Transverse colon (tissue), 4 donors: Measurements from ENCODE around the gene BHLHE23. TPM values are rescaled to one million over a fixed set of nuclear protein-coding genes. Genes with fewer than 3 reads are reported as not detected.

Source experiments
- DNase-seq: peaks from one replicate; pipeline ENCODE4 v3.0.0-alpha.2; 2019
- H3K27ac ChIP-seq, 4 donors: fragments of 200-600 bp; sonication (generic); 2 replicates each; pipeline ENCODE4 v1.5.1; 2016 to 2018; ENCODE audit warnings: inconsistent platforms in 4 of 4
- H3K27me3 ChIP-seq: fragments of 200-600 bp; sonication (generic); 2 replicates; pipeline ENCODE4 v1.5.1; 2017; ENCODE audit warnings: inconsistent platforms
- H3K36me3 ChIP-seq, 4 donors: fragments of 200-600 bp; sonication (generic); 2 replicates each; pipeline ENCODE4 v1.5.1; 2017 to 2019; ENCODE audit warnings: inconsistent platforms in 4 of 4
- H3K4me1 ChIP-seq, 4 donors: fragments of 200-600 bp; sonication (generic); 2 replicates each; pipeline ENCODE4 v1.5.1; 2017 to 2020; ENCODE audit warnings: inconsistent platforms in 4 of 4
- H3K4me3 ChIP-seq, 4 donors: fragments of 200-600 bp; sonication (generic); 1 replicate in 1 of 4; 2 replicates in 3 of 4; pipeline versions ENCODE4 v1.5.1 to v1.6.1; 2017 to 2019; ENCODE audit warnings: inconsistent platforms in 4 of 4
- H3K9me3 ChIP-seq, 2 donors: fragments of 200-600 bp; sonication (generic); 2 replicates each; pipeline ENCODE4 v1.5.1; 2017 to 2019; ENCODE audit warnings: inconsistent platforms in 2 of 2
- CTCF ChIP-seq, 5 experiments: fragments of 200-600 bp in 3 of 5; fragments of 450-650 bp in 2 of 5; sonication (generic) in 3 of 5; IDR thresholded peaks; 1 replicate in 2 of 5; 2 replicates in 3 of 5; pipeline ENCODE4 v1.5.1; 2016 to 2017; ENCODE audit warnings: antibody characterized with exemption in 5 of 5, inconsistent platforms in 3 of 5, mild to moderate bottlenecking in 2 of 5, moderate library complexity in 1 of 5
- EP300 ChIP-seq: sonication (generic); formaldehyde crosslinking; IDR thresholded peaks from one replicate; pipeline ENCODE4 v1.6.1; 2017; ENCODE audit warnings: antibody characterized with exemption, low read depth
- POLR2A ChIP-seq: fragments of 450-650 bp; IDR thresholded peaks from one replicate; pipeline ENCODE4 v1.6.1; 2016; ENCODE audit warnings: antibody characterized with exemption, mild to moderate bottlenecking, moderate library complexity
- POLR2AphosphoS5 ChIP-seq, 3 donors: sonication (generic); formaldehyde crosslinking; IDR thresholded peaks; one replicate each; pipeline ENCODE4 v1.6.1; 2016; ENCODE audit warnings: antibody characterized with exemption in 3 of 3
- WGBS, 2 donors: methylation state at CpG; one replicate each; pipeline ENCODE4 v1.1.5; 2018; ENCODE audit warnings: low coverage in 1 of 2; 5-methylcytosine and 5-hydroxymethylcytosine counted together
- in situ Hi-C, 4 donors: fragments of 200-750 bp; cut with MboI; loops; one replicate each; pipeline versions ENCODE4 v1.15.0 to v1.15.1; 2017; ENCODE audit warnings: low sequenced_read_pairs in 3 of 4, low pct_ligation_motif_present in 1 of 4, low pct_unique_long_range_greater_than_20kb in 1 of 4
- intact Hi-C: fragments of 100-400 bp; cut with DNase I; formaldehyde crosslinking; loops from one replicate; pipeline ENCODE4 v1.15.1; 2023; ENCODE audit warnings: low total_unique reads
- total RNA-seq, 4 donors: library from RNA; depleted of rRNA; stranded (reverse); fragments of >200 nt; gene quantifications; one replicate each; pipeline ENCODE4 v1.1.0, GENCODE V29; 2016

BHLHE23 gene
- total RNA-seq, 4 donors from 2014 or later: not detected

GRCh38 chr20:63015147-63015661, 8.4 kb upstream of the BHLHE23 start:
- TF ChIP-seq POLR2AphosphoS5 (IDR thresholded peaks at IDR 0.05) (no peak), EP300 (no peak), POLR2A (no peak), CTCF (IDR thresholded peaks at IDR 0.05) (no peak)
- in situ Hi-C loops (loop anchor here in 2 of 4 donors (25.0 kb wide), 1 partner anchor 128 kb away; no protein-coding TSS in a partner anchor), intact Hi-C loops (no loop called here)
- DNase-seq: no peak
- no peaks in the 10 kb centered on the region for H3K36me3 ChIP-seq
- H3K27me3 ChIP-seq: peaks cover 97% of the 10 kb centered on the region
- WGBS, 2 donors: 53% methylated on average over 15 of the region's 15 CpGs; no CpG with 5 or more reads in 1 of the 2 donors
- no peak overlapping the region for H3K27ac ChIP-seq
- no peaks in the 10 kb centered on the region for H3K4me1 ChIP-seq
- no peak overlapping the region for H3K4me3 ChIP-seq
- H3K9me3 ChIP-seq: peaks cover 0 to 4% of the 10 kb centered on the region in 2 donors

- no peak overlapping the region for H3K27ac ChIP-seq
- DNase-seq: no peak
- H3K9me3 ChIP-seq: peaks cover 0 to 4% of the 10 kb centered on the region in 2 donors
- H3K36me3 ChIP-seq: no peaks in the 10 kb centered on the region
- intact Hi-C loops: no loop called here
- H3K4me3 ChIP-seq: no peak overlapping the region
- TF ChIP-seq POLR2A (no peak), EP300 (no peak), CTCF (IDR thresholded peaks at IDR 0.05) (no peak), POLR2AphosphoS5 (IDR thresholded peaks at IDR 0.05) (no peak)
- H3K4me1 ChIP-seq: no peaks in the 10 kb centered on the region
- peaks cover 97% of the 10 kb centered on the region for H3K27me3 ChIP-seq
- 27 to 30% methylated on average over 4 to 11 of the region's 11 CpGs for WGBS, 2 donors
- in situ Hi-C loops: loop anchor here in 3 of 4 donors (5.0 to 25.0 kb wide), 2 partner anchors 122 to 127 kb away; no protein-coding TSS in a partner anchor
Observed at GRCh38 chr20:63014710-63015109, 7.9 kb upstream of the BHLHE23 start.

GRCh38 chr20:63014287-63014686, 7.5 kb upstream of the BHLHE23 start:
- peaks cover 97% of the 10 kb centered on the region for H3K27me3 ChIP-seq
- no peak overlapping the region for H3K4me3 ChIP-seq
- WGBS, 2 donors: 25 to 28% methylated on average over 5 to 12 of the region's 12 CpGs
- DNase-seq: no peak
- peaks cover 0 to 4% of the 10 kb centered on the region in 2 donors for H3K9me3 ChIP-seq
- in situ Hi-C loops (loop anchor here in 3 of 4 donors (5.0 to 25.0 kb wide), 2 partner anchors 122 to 127 kb away; no protein-coding TSS in a partner anchor), intact Hi-C loops (no loop called here)
- peaks cover 0 to 1% (median under 1%) of the 10 kb centered on the region in 4 donors for H3K4me1 ChIP-seq
- no peaks in the 10 kb centered on the region for H3K36me3 ChIP-seq
- TF ChIP-seq CTCF (IDR thresholded peaks at IDR 0.05) (no peak), POLR2A (no peak), EP300 (no peak), POLR2AphosphoS5 (IDR thresholded peaks at IDR 0.05) (no peak)
- no peak overlapping the region for H3K27ac ChIP-seq

- Histone ChIP-seq H3K27me3 (peaks cover 100% of the 10 kb centered on the region), H3K4me3 (no peak overlapping the region), H3K4me1 (peaks cover 0 to 9% (median 8%) of the 10 kb centered on the region in 4 donors), H3K27ac (no peak overlapping the region), H3K9me3 (peaks cover 0 to 4% of the 10 kb centered on the region in 2 donors), H3K36me3 (no peaks in the 10 kb centered on the region)
- TF ChIP-seq EP300: no peak
- TF ChIP-seq CTCF (IDR thresholded peaks at IDR 0.05): no peak
- TF ChIP-seq POLR2A: no peak
- TF ChIP-seq POLR2AphosphoS5 (IDR thresholded peaks at IDR 0.05): no peak
- in situ Hi-C loops: loop anchor here in 3 of 4 donors (5.0 to 25.0 kb wide), 2 partner anchors 121 to 126 kb away; no protein-coding TSS in a partner anchor
- DNase-seq: no peak
- intact Hi-C loops: no loop called here
Observed at GRCh38 chr20:63013207-63013606, 6.4 kb upstream of the BHLHE23 start.
